ENCODE data around the gene GSTM1. TPM values are rescaled to one million over a fixed set of nuclear protein-coding genes. Genes with fewer than 3 reads are reported as not detected.

Gene GSTM1
- total RNA-seq, 1 donor from 2014 or later = 17.8 TPM

- H3K4me1 Mint-ChIP-seq (ENCODE audit: low read depth) = peaks cover 13% of the 10 kb centered on the region
Measured at GRCh38 chr1:109722908-109723691, 35.5 kb downstream of the GSTM1 start.

GRCh38 chr1:109724933-109725332, 37.3 kb downstream of the GSTM1 start:
- Mint-ChIP-seq H3K27me3 (ENCODE audit: low read depth) (no peaks in the 10 kb centered on the region), H3K36me3 (ENCODE audit: low read depth) (no peaks in the 10 kb centered on the region), H3K9me3 (ENCODE audit: low read depth) (no peaks in the 10 kb centered on the region), H3K4me1 (ENCODE audit: low read depth) (peaks cover 6% of the 10 kb centered on the region), H3K4me3 (ENCODE audit: unreplicated experiment) (no peak overlapping the region), H3K27ac (ENCODE audit: unreplicated experiment) (no peak overlapping the region)
- no peak for TF ChIP-seq CTCF (IDR thresholded peaks at IDR 0.05)
- DNase-seq (ENCODE audit: low spot score) = no peak

More at GRCh38 chr1:109722908-109723691, 35.5 kb downstream of the GSTM1 start:
- Mint-ChIP-seq H3K36me3 (ENCODE audit: low read depth) (no peaks in the 10 kb centered on the region), H3K27me3 (ENCODE audit: low read depth) (no peaks in the 10 kb centered on the region), H3K9me3 (ENCODE audit: low read depth) (no peaks in the 10 kb centered on the region), H3K4me3 (ENCODE audit: unreplicated experiment) (no peak overlapping the region), H3K27ac (ENCODE audit: unreplicated experiment) (no peak overlapping the region)
- TF ChIP-seq CTCF (IDR thresholded peaks at IDR 0.05) = no peak
- no peak for DNase-seq (ENCODE audit: low spot score)

- peaks cover 9% of the 10 kb centered on the region for H3K4me1 Mint-ChIP-seq (ENCODE audit: low read depth)
- no peak overlapping the region for H3K27ac Mint-ChIP-seq (ENCODE audit: unreplicated experiment)
- TF ChIP-seq CTCF (IDR thresholded peaks at IDR 0.05) = no peak
Measured at GRCh38 chr1:109725510-109725909, 37.9 kb downstream of the GSTM1 start.

GRCh38 chr1:109726007-109726406, 38.4 kb downstream of the GSTM1 start:
- Mint-ChIP-seq H3K27me3 (ENCODE audit: low read depth) (no peaks in the 10 kb centered on the region), H3K4me3 (ENCODE audit: unreplicated experiment) (no peak overlapping the region), H3K36me3 (ENCODE audit: low read depth) (no peaks in the 10 kb centered on the region), H3K9me3 (ENCODE audit: low read depth) (no peaks in the 10 kb centered on the region), H3K4me1 (ENCODE audit: low read depth) (peaks cover 14% of the 10 kb centered on the region), H3K27ac (ENCODE audit: unreplicated experiment) (no peak overlapping the region)
- no peak for TF ChIP-seq CTCF (IDR thresholded peaks at IDR 0.05)
- no peak for DNase-seq (ENCODE audit: low spot score)

More at GRCh38 chr1:109725510-109725909, 37.9 kb downstream of the GSTM1 start:
- no peaks in the 10 kb centered on the region for H3K27me3 Mint-ChIP-seq (ENCODE audit: low read depth)
- no peaks in the 10 kb centered on the region for H3K36me3 Mint-ChIP-seq (ENCODE audit: low read depth)
- DNase-seq (ENCODE audit: low spot score) = no peak
- H3K4me3 Mint-ChIP-seq (ENCODE audit: unreplicated experiment) = no peak overlapping the region
- H3K9me3 Mint-ChIP-seq (ENCODE audit: low read depth) = no peaks in the 10 kb centered on the region

GRCh38 chr1:109726728-109727373, 39.2 kb downstream of the GSTM1 start:
- TF ChIP-seq CTCF (IDR thresholded peaks at IDR 0.05) = no peak
- Mint-ChIP-seq H3K4me1 (ENCODE audit: low read depth) (peaks cover 17% of the 10 kb centered on the region), H3K36me3 (ENCODE audit: low read depth) (no peaks in the 10 kb centered on the region), H3K9me3 (ENCODE audit: low read depth) (no peaks in the 10 kb centered on the region), H3K4me3 (ENCODE audit: unreplicated experiment) (no peak overlapping the region), H3K27me3 (ENCODE audit: low read depth) (no peaks in the 10 kb centered on the region), H3K27ac (ENCODE audit: unreplicated experiment) (no peak overlapping the region)
- DNase-seq (ENCODE audit: low spot score) = no peak
